CD4-positive, CD25-positive, alpha-beta regulatory T cell (primary cell): ENCODE data around the gene MYO7A. TPM values are rescaled to one million over a fixed set of nuclear protein-coding genes. Genes with fewer than 3 reads are reported as not detected.
A peak's percentile ranks its signal among the peaks of the same experiment; 100 is the strongest.

Source experiments
- ATAC-seq, 2 donors: fragments of 150-1000 bp; cut with Tn5 transposase; one replicate each; pipeline ENCODE4 v1.10.0; 2021; ENCODE audit warnings: low read depth in 2 of 2, moderate number of reproducible peaks in 2 of 2, moderate library complexity in 1 of 2
- DNase-seq, 3 donors: peaks; one replicate each; pipeline versions ENCODE4 v3.0.0 to v3.0.0-alpha.2; 2012 to 2022; ENCODE audit warnings: mixed read lengths in 1 of 3
- H3K27ac ChIP-seq: one replicate; pipeline ENCODE4 v1.7.0; 2013; ENCODE audit warnings: mild to moderate bottlenecking, low read length; ENCODE audit not compliant: insufficient read depth, poor library complexity, severe bottlenecking
- H3K27me3 ChIP-seq: one replicate; pipeline ENCODE4 v1.7.0; 2013; ENCODE audit warnings: low read length; ENCODE audit not compliant: control insufficient read depth, insufficient read depth
- H3K36me3 ChIP-seq: one replicate; pipeline ENCODE4 v1.7.0; 2013; ENCODE audit warnings: mild to moderate bottlenecking, low read length, moderate library complexity; ENCODE audit not compliant: control insufficient read depth, insufficient read depth
- H3K4me1 ChIP-seq: 2 replicates; pipeline ENCODE4 v1.7.0; 2013; ENCODE audit warnings: mild to moderate bottlenecking, low read length; ENCODE audit not compliant: insufficient read depth, control insufficient read depth, poor library complexity, severe bottlenecking
- H3K4me3 ChIP-seq: one replicate; pipeline ENCODE4 v1.7.0; 2013; ENCODE audit warnings: low read depth, mild to moderate bottlenecking, low read length, moderate library complexity
- H3K9me3 ChIP-seq, 2 experiments: 1 replicate in 1 of 2; 2 replicates in 1 of 2; pipeline ENCODE4 v1.7.0; 2013; ENCODE audit warnings: low read length in 2 of 2, mild to moderate bottlenecking in 1 of 2, moderate library complexity in 1 of 2; ENCODE audit not compliant: control insufficient read depth in 2 of 2
- H3K27ac Mint-ChIP-seq, 3 donors: one replicate each; pipeline ENCODE4 v1.8.0; 2020 to 2022; ENCODE audit warnings: mild to moderate bottlenecking in 3 of 3, mixed read lengths in 3 of 3, moderate library complexity in 2 of 3
- H3K27me3 Mint-ChIP-seq: one replicate; pipeline ENCODE4 v1.8.0; 2022; ENCODE audit warnings: mild to moderate bottlenecking, mixed read lengths
- H3K36me3 Mint-ChIP-seq: one replicate; pipeline ENCODE4 v1.8.0; 2020; ENCODE audit warnings: mixed read lengths
- H3K4me1 Mint-ChIP-seq, 4 donors: one replicate each; pipeline ENCODE4 v1.8.0; 2020 to 2022; ENCODE audit warnings: mixed read lengths in 4 of 4, mild to moderate bottlenecking in 1 of 4
- H3K4me3 Mint-ChIP-seq, 4 donors: one replicate each; pipeline ENCODE4 v1.8.0; 2020 to 2022; ENCODE audit warnings: mild to moderate bottlenecking in 4 of 4, mixed read lengths in 4 of 4, moderate library complexity in 3 of 4
- H3K9me3 Mint-ChIP-seq, 7 donors: one replicate each; pipeline ENCODE4 v1.8.0; 2020 to 2022; ENCODE audit warnings: mixed read lengths in 7 of 7, mild to moderate bottlenecking in 3 of 7, moderate library complexity in 2 of 7
- polyA plus RNA-seq, 4 donors: library from polyadenylated mRNA; unstranded; fragments of 300-500 nt; fragmentation: Illumina TruSeq; gene quantifications; one replicate each; pipeline ENCODE4 v1.2.3, GENCODE V29; 2021
- total RNA-seq: library from RNA; stranded (reverse); gene quantifications from one replicate; pipeline ENCODE4 v1.2.3, GENCODE V29; 2022

Gene MYO7A
- total and polyA plus RNA-seq, 5 donors from 2014 or later = 0.12 to 0.84 (median 0.18) TPM; not detected in 1

GRCh38 chr11:77188633-77189491 lies 60.8 kb downstream of the MYO7A start:
- H3K9me3 Mint-ChIP-seq = no peaks in the 10 kb centered on the region
- Histone ChIP-seq H3K4me3 (no peak overlapping the region), H3K9me3 (no peaks in the 10 kb centered on the region), H3K27ac (no peak overlapping the region), H3K4me1 (no peaks in the 10 kb centered on the region), H3K36me3 (no peaks in the 10 kb centered on the region), H3K27me3 (no peaks in the 10 kb centered on the region)
- peak overlapping the region in 2 of 3 donors; percentile 25 to 61 for H3K27ac Mint-ChIP-seq
- ATAC-seq (no peak), DNase-seq (no peak)
- no peaks in the 10 kb centered on the region for H3K36me3 Mint-ChIP-seq
- no peaks in the 10 kb centered on the region for H3K27me3 Mint-ChIP-seq
- peaks cover 0 to 7% (median 5%) of the 10 kb centered on the region in 4 donors for H3K4me1 Mint-ChIP-seq
- H3K4me3 Mint-ChIP-seq = no peak overlapping the region

GRCh38 chr11:77189588-77190210 lies 61.7 kb downstream of the MYO7A start:
- Mint-ChIP-seq H3K27me3 (no peaks in the 10 kb centered on the region), H3K9me3 (no peaks in the 10 kb centered on the region), H3K27ac (peak overlapping the region in 1 of 3 donors; percentile 56), H3K36me3 (no peaks in the 10 kb centered on the region), H3K4me1 (peaks cover 0 to 7% (median 5%) of the 10 kb centered on the region in 4 donors), H3K4me3 (no peak overlapping the region)
- Histone ChIP-seq H3K4me1 (no peaks in the 10 kb centered on the region), H3K27me3 (no peaks in the 10 kb centered on the region), H3K9me3 (no peaks in the 10 kb centered on the region), H3K4me3 (no peak overlapping the region), H3K27ac (no peak overlapping the region), H3K36me3 (no peaks in the 10 kb centered on the region)
- DNase-seq = no peak
- no peak for ATAC-seq

- no peak overlapping the region for H3K27ac ChIP-seq
- no peaks in the 10 kb centered on the region for H3K36me3 ChIP-seq
- no peak overlapping the region for H3K4me3 ChIP-seq
- no peaks in the 10 kb centered on the region for H3K27me3 ChIP-seq
- H3K9me3 ChIP-seq = no peaks in the 10 kb centered on the region
- no peaks in the 10 kb centered on the region for H3K36me3 Mint-ChIP-seq
- no peak overlapping the region for H3K4me3 Mint-ChIP-seq
- H3K27me3 Mint-ChIP-seq = peaks cover under 1% of the 10 kb centered on the region
- H3K9me3 Mint-ChIP-seq = no peaks in the 10 kb centered on the region
- no peak for DNase-seq
- peaks cover 0 to 7% (median 5%) of the 10 kb centered on the region in 4 donors for H3K4me1 Mint-ChIP-seq
- H3K27ac Mint-ChIP-seq = no peak overlapping the region
- no peaks in the 10 kb centered on the region for H3K4me1 ChIP-seq
- ATAC-seq = no peak
Measured at GRCh38 chr11:77190331-77191075, 62.5 kb downstream of the MYO7A start.

GRCh38 chr11:77191429-77191822 lies 63.4 kb downstream of the MYO7A start:
- H3K4me3 ChIP-seq = no peak overlapping the region

GRCh38 chr11:77191823-77192495 lies 63.9 kb downstream of the MYO7A start:
- no peak overlapping the region for H3K4me3 ChIP-seq
- no peaks in the 10 kb centered on the region for H3K9me3 ChIP-seq
- peaks cover 0 to 4% (median 3%) of the 10 kb centered on the region in 4 donors for H3K4me1 Mint-ChIP-seq
- peak in 2 of 3 donors; percentile 4 to 44 for DNase-seq
- H3K36me3 ChIP-seq = no peaks in the 10 kb centered on the region
- no peaks in the 10 kb centered on the region for H3K4me1 ChIP-seq
- no peaks in the 10 kb centered on the region for H3K27me3 ChIP-seq
- no peak overlapping the region for H3K27ac ChIP-seq
- peaks cover 5% of the 10 kb centered on the region for H3K27me3 Mint-ChIP-seq
- H3K27ac Mint-ChIP-seq = no peak overlapping the region
- no peak for ATAC-seq
- no peak overlapping the region for H3K4me3 Mint-ChIP-seq
- no peaks in the 10 kb centered on the region for H3K9me3 Mint-ChIP-seq
- no peaks in the 10 kb centered on the region for H3K36me3 Mint-ChIP-seq

More at GRCh38 chr11:77191429-77191822, 63.4 kb downstream of the MYO7A start:
- Histone ChIP-seq H3K9me3 (no peaks in the 10 kb centered on the region), H3K36me3 (no peaks in the 10 kb centered on the region), H3K4me1 (no peaks in the 10 kb centered on the region), H3K27ac (no peak overlapping the region), H3K27me3 (no peaks in the 10 kb centered on the region)
- no peaks in the 10 kb centered on the region for H3K9me3 Mint-ChIP-seq
- no peak for ATAC-seq
- DNase-seq = no peak
- H3K4me3 Mint-ChIP-seq = no peak overlapping the region
- H3K36me3 Mint-ChIP-seq = no peaks in the 10 kb centered on the region
- no peak overlapping the region for H3K27ac Mint-ChIP-seq
- H3K4me1 Mint-ChIP-seq = peaks cover 0 to 7% (median 5%) of the 10 kb centered on the region in 4 donors
- H3K27me3 Mint-ChIP-seq = peaks cover 5% of the 10 kb centered on the region

GRCh38 chr11:77193167-77193566 lies 65.1 kb downstream of the MYO7A start:
- Mint-ChIP-seq H3K27me3 (peaks cover 5% of the 10 kb centered on the region), H3K27ac (no peak overlapping the region), H3K9me3 (no peaks in the 10 kb centered on the region), H3K4me1 (peaks cover 0 to 3% (median 0%) of the 10 kb centered on the region in 4 donors), H3K4me3 (no peak overlapping the region), H3K36me3 (no peaks in the 10 kb centered on the region)
- Histone ChIP-seq H3K27me3 (no peaks in the 10 kb centered on the region), H3K4me3 (no peak overlapping the region), H3K36me3 (no peaks in the 10 kb centered on the region), H3K27ac (no peak overlapping the region), H3K4me1 (no peaks in the 10 kb centered on the region), H3K9me3 (no peaks in the 10 kb centered on the region)
- ATAC-seq = no peak
- no peak for DNase-seq
